ENCODE results near the gene USP35.

Gene USP35, protein sequence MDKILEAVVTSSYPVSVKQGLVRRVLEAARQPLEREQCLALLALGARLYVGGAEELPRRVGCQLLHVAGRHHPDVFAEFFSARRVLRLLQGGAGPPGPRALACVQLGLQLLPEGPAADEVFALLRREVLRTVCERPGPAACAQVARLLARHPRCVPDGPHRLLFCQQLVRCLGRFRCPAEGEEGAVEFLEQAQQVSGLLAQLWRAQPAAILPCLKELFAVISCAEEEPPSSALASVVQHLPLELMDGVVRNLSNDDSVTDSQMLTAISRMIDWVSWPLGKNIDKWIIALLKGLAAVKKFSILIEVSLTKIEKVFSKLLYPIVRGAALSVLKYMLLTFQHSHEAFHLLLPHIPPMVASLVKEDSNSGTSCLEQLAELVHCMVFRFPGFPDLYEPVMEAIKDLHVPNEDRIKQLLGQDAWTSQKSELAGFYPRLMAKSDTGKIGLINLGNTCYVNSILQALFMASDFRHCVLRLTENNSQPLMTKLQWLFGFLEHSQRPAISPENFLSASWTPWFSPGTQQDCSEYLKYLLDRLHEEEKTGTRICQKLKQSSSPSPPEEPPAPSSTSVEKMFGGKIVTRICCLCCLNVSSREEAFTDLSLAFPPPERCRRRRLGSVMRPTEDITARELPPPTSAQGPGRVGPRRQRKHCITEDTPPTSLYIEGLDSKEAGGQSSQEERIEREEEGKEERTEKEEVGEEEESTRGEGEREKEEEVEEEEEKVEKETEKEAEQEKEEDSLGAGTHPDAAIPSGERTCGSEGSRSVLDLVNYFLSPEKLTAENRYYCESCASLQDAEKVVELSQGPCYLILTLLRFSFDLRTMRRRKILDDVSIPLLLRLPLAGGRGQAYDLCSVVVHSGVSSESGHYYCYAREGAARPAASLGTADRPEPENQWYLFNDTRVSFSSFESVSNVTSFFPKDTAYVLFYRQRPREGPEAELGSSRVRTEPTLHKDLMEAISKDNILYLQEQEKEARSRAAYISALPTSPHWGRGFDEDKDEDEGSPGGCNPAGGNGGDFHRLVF

GRCh38 chr11:78188286-78189173, at the start of gene USP35, which contains the start of gene KCTD21:
Gene USP35 (plus strand): TSS chr11:78188919. CDS start chr11:78196246, 7,327 bp downstream.
Gene KCTD21 (minus strand): TSS chr11:78188626. CDS start chr11:78174554, 14,072 bp downstream.
- peak; percentile 97 for DNase-seq (ENCODE audit: low spot score)

DNA sequence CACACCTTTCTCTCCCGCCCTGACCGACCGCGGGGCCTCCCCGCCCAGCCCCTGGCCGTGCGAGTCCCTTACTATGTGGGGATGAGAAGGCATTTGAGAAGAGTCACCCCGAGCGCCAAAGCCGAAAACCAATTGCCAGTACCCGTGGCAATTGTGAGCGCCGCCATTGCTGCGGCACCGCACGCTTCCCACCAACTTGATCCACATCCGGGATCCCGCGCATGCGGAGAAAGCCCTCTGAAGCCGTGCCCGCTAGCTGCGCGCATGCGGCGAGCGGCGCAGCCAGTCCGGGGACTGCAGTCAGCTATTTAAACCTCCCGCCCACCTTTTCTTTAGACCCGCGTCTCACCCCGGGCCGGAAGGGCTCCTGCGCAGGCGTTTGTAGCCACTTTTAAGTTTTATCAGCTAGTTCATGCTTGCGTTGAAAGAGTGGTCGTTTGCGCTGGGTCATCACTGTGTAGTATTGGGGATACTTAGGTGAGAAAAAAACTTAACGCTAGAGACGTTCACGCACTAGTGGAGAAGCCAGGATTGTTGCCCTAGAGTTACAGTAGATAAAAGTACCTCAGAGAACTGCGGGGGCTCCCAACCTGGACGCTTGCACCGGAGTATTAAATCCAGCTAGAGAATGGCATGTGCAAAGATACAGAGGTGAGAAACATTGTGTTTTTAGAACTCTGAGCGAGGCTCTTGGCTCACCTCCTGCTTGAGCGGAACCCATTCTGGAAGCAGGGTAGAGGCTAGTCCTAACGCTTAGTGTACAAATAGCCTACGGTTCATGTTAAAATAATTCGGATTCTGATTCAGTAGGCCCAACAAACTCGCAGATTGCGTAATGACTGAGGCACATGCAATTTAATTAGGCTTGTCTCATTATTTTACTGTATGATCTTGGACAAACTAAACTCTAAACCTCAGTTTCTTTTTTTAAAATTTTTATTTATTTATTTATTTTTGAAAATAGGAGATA, 49.0 kb upstream of the USP35 start, which contains the start of gene ALG8:
ALG8 (minus strand) TSS at position 205 of the 970 bp plus-strand sequence; CDS start at position 167, 38 bp downstream.
- peak; percentile 95 for DNase-seq (ENCODE audit: low spot score)

DNA sequence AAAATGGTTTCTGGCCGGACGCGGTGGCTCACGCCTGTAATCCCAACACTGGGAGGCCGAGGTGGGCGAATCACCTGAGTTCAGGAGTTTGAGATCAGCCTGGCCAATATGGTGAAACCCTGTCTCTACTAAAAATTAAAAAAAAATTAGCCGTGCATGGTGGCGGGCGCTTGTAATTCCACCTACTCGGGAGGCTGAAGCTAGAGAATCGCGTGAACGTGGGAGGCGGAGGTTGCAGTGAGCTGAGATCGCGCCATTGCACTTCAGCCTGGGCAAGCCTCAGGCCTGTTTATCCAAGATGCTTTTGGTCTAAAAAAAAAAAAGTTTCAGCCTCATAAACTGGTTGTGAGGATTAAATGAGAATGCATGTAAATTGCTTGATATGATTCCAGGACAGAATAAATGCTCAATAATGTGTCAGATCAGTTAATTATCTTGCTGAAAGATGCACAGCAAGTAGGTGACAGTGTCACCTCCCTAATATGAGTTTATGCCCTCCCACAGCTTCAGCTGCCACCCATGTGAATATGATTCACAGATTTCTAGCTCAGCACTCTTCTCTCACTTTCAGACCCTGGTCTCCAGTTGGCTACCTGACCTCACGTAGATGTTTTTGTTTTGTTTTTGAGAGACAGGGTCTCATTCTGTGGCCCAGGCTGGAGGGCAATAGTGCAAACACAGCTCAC, 48.2 kb upstream of the USP35 start:
- no peak for DNase-seq (ENCODE audit: low spot score)

GRCh38 chr11:78145511-78146025, 43.2 kb upstream of the USP35 start:
- no peak for DNase-seq (ENCODE audit: low spot score)

DNA sequence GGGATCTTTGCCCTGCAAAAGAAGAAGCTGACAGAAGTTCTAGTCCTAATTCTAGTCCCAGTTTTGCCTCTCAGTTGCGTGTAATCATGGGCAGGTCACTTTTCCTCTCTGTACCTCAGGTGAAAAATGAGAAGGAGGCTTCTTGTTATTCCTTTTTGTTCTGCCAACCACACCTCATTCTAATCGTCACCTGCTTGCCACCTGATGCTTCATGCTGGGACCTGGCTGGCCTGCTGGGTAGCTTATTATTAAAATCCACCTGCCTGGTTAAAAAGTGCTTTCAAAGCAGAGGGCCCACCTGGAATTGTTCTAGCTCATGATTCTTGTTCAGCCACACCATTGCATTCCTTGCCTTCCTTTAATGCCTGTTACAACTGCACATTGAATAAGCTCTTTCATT, 40.9 kb upstream of the USP35 start:
- no peak for DNase-seq (ENCODE audit: low spot score)

- DNase-seq (ENCODE audit: low spot score) = no peak
These were observed 39.1 kb upstream of the USP35 start for GRCh38 chr11:78149646-78150045.

GRCh38 chr11:78150346-78150745, 38.4 kb upstream of the USP35 start:
- no peak for DNase-seq (ENCODE audit: low spot score)

- DNase-seq (ENCODE audit: low spot score) = no peak
These were observed 38.0 kb upstream of the USP35 start for GRCh38 chr11:78150754-78151153.

- DNase-seq (ENCODE audit: low spot score) = no peak
These were observed 36.9 kb upstream of the USP35 start for GRCh38 chr11:78151804-78152203.

DNA sequence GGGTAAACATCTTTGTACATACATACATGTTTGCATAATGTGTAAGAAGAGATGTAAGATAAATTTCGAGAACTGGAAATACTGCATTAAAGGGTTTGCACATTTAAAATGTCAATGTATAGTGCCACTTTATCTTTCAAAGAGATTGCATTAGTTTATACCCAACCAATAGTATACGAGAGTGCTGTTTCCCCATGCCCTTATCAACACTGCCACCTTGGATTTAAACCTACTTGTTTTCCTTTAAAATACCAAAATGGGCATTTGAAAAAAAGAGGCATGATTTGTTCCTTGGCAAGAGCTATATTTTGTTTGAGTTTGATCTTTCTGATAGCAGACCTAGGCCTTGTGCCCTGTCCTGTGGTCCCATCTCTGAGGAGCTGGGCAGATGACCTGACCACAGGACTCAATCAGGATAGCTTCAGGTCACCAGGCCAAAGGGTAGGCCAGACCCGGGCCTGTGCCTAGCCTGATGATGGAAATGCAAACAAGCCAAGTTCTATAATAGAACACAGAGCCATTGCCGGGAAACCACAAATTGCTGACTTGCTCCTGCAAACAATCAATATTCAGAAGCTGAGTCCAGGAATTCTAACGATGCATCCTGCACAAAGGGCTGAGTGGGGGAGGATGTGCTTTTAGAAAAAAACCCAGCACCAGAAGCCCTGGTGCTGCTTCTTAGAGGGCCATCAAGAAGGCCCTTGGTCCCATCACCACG, 32.4 kb upstream of the USP35 start:
- no peak for DNase-seq (ENCODE audit: low spot score)

DNA sequence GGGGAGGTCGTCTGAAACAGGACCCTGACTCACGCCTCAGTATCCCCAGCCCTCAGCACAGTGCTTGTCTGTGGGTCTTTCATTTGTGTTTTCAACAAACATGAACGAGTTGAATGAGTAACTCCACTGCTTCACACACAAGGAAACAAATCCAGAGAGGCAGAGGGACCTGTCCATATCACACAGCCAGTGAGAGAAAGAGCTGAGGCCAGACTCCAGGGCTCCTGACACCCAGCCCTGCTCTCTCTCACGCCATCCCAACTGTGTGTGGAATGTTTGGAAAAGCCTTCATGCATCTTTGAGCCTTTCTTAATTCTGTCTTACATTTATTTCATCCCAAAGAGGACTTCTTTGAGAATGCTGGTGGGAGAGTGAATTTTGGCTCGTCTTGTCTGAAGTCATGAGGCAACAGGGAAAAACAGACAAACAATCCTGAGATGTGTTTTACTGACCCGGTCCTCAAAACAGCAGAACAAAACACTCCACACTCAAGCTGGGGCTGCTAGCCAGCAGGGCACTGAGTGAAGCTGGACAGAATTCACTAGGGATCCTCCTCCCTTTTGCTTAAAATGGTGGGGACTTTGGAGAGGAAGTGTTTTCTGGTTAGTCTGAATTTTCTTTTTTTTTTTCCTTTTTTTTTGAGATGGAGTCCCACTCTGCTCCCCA, 29.6 kb upstream of the USP35 start:
- no peak for DNase-seq (ENCODE audit: low spot score)

DNA sequence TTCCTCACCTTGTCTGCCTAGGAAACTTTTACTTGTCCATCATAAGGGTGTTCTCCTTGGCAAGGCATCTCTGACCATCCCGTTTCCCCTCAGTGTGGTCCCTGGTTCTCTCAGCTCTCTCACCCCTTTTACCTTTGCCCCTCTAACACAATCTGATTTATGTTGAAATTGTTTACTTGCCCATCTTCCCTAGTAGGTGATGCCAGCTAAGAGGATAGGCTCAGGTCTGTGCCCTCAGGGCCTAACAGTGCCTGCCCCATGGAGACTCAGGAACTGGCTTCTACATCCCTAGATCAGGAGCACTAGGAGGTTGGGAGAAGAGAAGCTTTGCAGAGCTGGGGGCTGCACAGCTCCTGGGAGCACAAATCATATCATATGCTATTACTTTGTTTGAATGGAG, 28.2 kb upstream of the USP35 start:
- DNase-seq (ENCODE audit: low spot score) = no peak

- DNase-seq (ENCODE audit: low spot score) = no peak
These were observed 27.4 kb upstream of the USP35 start for GRCh38 chr11:78161346-78161745.

- DNase-seq (ENCODE audit: low spot score) = no peak
These were observed 26.8 kb upstream of the USP35 start for GRCh38 chr11:78161962-78162371.

DNA sequence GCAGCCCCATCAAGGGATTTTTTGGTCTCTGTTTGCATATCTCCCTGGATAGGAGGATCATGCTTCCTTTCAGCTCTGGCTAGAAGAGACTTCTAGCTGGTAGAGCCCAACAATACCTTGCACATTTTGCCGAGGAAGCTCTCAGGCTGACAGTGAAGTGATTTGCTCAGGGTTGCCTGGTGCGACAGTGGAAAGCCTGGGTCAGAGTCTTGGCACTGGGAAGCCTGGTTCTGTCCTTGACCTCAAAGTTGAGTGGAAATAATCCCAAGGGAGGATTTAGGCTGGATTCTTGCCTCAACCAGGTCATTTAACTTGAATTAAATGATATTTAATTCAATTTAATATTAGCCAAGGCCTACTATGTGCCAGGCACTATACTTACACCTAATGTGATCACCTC, 24.9 kb upstream of the USP35 start:
- DNase-seq (ENCODE audit: low spot score) = no peak

GRCh38 chr11:78164471-78164870, 24.2 kb upstream of the USP35 start:
- no peak for DNase-seq (ENCODE audit: low spot score)

DNA sequence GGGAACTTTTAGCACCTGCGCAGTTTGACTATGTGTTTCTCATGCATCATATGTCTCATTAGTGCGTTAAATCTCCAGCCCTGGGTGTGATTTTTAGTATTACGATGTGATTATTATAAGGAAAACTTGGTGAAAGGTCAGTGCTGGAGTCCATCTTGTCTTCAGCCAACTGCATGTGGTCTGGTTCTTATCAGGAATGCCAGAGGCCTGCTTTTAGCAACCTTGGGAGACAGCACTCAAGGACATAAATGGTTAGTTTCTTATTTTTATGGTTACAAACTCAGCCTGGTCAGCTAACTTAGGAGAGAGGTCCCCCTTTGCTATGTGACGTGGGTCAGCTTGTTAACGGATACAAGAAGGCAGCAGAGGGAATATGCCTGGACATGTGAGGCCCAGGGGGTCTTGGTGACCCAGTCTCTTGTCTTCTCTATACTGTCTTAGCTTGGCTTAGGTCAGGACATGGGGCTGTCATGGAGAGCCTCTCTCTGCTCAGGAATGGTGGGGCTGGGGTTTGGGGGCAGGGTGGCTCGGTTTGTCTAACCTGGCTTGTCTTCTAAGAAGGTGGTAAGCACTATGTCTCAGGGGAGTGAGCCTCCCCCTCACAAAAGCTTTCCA, 21.8 kb upstream of the USP35 start:
- DNase-seq (ENCODE audit: low spot score) = no peak
